AG04449 (cell line): Measurements from ENCODE around the gene SAA2.

Experiments used
- CTCF ChIA-PET: fragments of 350-600 bp; formaldehyde crosslinking; extraction: SDS; loops from one replicate; lab custom pipeline; 2021; ENCODE audit warnings: antibody characterized with exemption; lab: Yijun Ruan, JAX
- POLR2A ChIA-PET: fragments of 400-600, 350-600 bp; formaldehyde crosslinking; extraction: SDS; loops from one replicate; lab custom pipeline; 2020; ENCODE audit warnings: antibody characterized with exemption, inconsistent platforms; lab: Yijun Ruan, JAX
- DNase-seq: peaks from one replicate; pipeline ENCODE4 v3.0.0-alpha.2; 2010; ENCODE audit warnings: low read depth, low spot score
- H3K4me3 ChIP-seq: 2 replicates; pipeline ENCODE4 v1.5.1; 2011; ENCODE audit warnings: low read depth, mild to moderate bottlenecking, control low read depth, low read length
- CTCF ChIP-seq: IDR thresholded peaks from one replicate; pipeline ENCODE4 v1.5.1; 2011; ENCODE audit warnings: mild to moderate bottlenecking, moderate library complexity, low read length, control low read depth, inconsistent platforms; ENCODE audit not compliant: insufficient read depth; ENCODE audit errors: missing control alignments

SAA2 gene

GRCh38 chr11:18223591-18224387, 24.7 kb downstream of the SAA2 start:
- no peak for DNase-seq
- CTCF ChIA-PET: no interaction called here
- no peak overlapping the region for H3K4me3 ChIP-seq
- no peak for TF ChIP-seq CTCF
- POLR2A ChIA-PET: no interaction called here

- no peak for TF ChIP-seq CTCF
- H3K4me3 ChIP-seq: no peak overlapping the region
- ChIA-PET POLR2A (no interaction called here), CTCF (no interaction called here)
- DNase-seq: no peak
These were observed 25.6 kb downstream of the SAA2 start for GRCh38 chr11:18222814-18223421.

GRCh38 chr11:18221274-18221876, 27.1 kb downstream of the SAA2 start:
- no peak for TF ChIP-seq CTCF
- DNase-seq: no peak
- no peak overlapping the region for H3K4me3 ChIP-seq
- ChIA-PET CTCF (interaction anchor here (1.2 kb wide), 1 partner anchor 23 kb away, joined by 3 read pairs; no protein-coding TSS in a partner anchor), POLR2A (no interaction called here)

GRCh38 chr11:18209058-18209457, 39.4 kb downstream of the SAA2 start:
- TF ChIP-seq CTCF: no peak
- no peak for DNase-seq
- POLR2A ChIA-PET: no interaction called here
- CTCF ChIA-PET: no interaction called here
- H3K4me3 ChIP-seq: no peak overlapping the region

GRCh38 chr11:18204771-18205170, 43.7 kb downstream of the SAA2 start:
- POLR2A ChIA-PET: no interaction called here
- TF ChIP-seq CTCF: no peak
- CTCF ChIA-PET: interaction anchor here (2.0 kb wide), 1 partner anchor 89 kb away, joined by 8 read pairs; no protein-coding TSS in a partner anchor
- no peak overlapping the region for H3K4me3 ChIP-seq
- DNase-seq: no peak

GRCh38 chr11:18204220-18204619, 44.2 kb downstream of the SAA2 start:
- POLR2A ChIA-PET: no interaction called here
- TF ChIP-seq CTCF: no peak
- CTCF ChIA-PET: interaction anchor here (0.7 to 2.0 kb wide), 7 partner anchors 9 to 211 kb away, joined by 3 to 8 read pairs (median 4); no protein-coding TSS in a partner anchor
- DNase-seq: no peak
- H3K4me3 ChIP-seq: no peak overlapping the region
